GM18526 (cell line): Measurements from ENCODE around the gene PCNX2.

Experiments used
- POLR2A ChIP-seq: IDR thresholded peaks from 3 replicates; pipeline ENCODE4 v1.6.1; 2011; ENCODE audit not compliant: insufficient read length; ENCODE audit errors: extremely low read depth

PCNX2 gene

GRCh38 chr1:233290396-233291034 lies 5.0 kb downstream of the PCNX2 start:
- TF ChIP-seq POLR2A, result no peak

- no peak for TF ChIP-seq POLR2A
Observed at GRCh38 chr1:233289676-233290075, 5.8 kb downstream of the PCNX2 start.

- no peak for TF ChIP-seq POLR2A
Observed at GRCh38 chr1:233282582-233282886, 13.0 kb downstream of the PCNX2 start.

- TF ChIP-seq POLR2A, result no peak
Observed at GRCh38 chr1:233281711-233282581, 13.6 kb downstream of the PCNX2 start.

GRCh38 chr1:233279971-233280370 lies 15.6 kb downstream of the PCNX2 start:
- TF ChIP-seq POLR2A, result no peak

GRCh38 chr1:233278631-233279030 lies 16.9 kb downstream of the PCNX2 start:
- TF ChIP-seq POLR2A, result no peak

- no peak for TF ChIP-seq POLR2A
Observed at GRCh38 chr1:233277637-233278606, 17.6 kb downstream of the PCNX2 start.

GRCh38 chr1:233269656-233270055 lies 25.9 kb downstream of the PCNX2 start:
- no peak for TF ChIP-seq POLR2A

- TF ChIP-seq POLR2A, result no peak
Observed at GRCh38 chr1:233268389-233269022, 27.0 kb downstream of the PCNX2 start.

GRCh38 chr1:233261695-233262094 lies 33.8 kb downstream of the PCNX2 start:
- no peak for TF ChIP-seq POLR2A

- no peak for TF ChIP-seq POLR2A
Observed at GRCh38 chr1:233261206-233261605, 34.3 kb downstream of the PCNX2 start.

- no peak for TF ChIP-seq POLR2A
Observed at GRCh38 chr1:233257786-233258185, 37.7 kb downstream of the PCNX2 start.

GRCh38 chr1:233256789-233257188 lies 38.7 kb downstream of the PCNX2 start:
- TF ChIP-seq POLR2A, result no peak

- no peak for TF ChIP-seq POLR2A
Observed at GRCh38 chr1:233256191-233256590, 39.3 kb downstream of the PCNX2 start.

- TF ChIP-seq POLR2A, result no peak
Observed at GRCh38 chr1:233255145-233255544, 40.4 kb downstream of the PCNX2 start.

GRCh38 chr1:233253832-233254331 lies 41.6 kb downstream of the PCNX2 start:
- TF ChIP-seq POLR2A, result no peak
